ENCODE data around the gene UBL7. TPM values are rescaled to one million over a fixed set of nuclear protein-coding genes. Genes with fewer than 3 reads are reported as not detected.

UBL7 gene
- total RNA-seq, 4 donors from 2014 or later: 31.2 to 44.0 (median 35.2) TPM

DNA sequence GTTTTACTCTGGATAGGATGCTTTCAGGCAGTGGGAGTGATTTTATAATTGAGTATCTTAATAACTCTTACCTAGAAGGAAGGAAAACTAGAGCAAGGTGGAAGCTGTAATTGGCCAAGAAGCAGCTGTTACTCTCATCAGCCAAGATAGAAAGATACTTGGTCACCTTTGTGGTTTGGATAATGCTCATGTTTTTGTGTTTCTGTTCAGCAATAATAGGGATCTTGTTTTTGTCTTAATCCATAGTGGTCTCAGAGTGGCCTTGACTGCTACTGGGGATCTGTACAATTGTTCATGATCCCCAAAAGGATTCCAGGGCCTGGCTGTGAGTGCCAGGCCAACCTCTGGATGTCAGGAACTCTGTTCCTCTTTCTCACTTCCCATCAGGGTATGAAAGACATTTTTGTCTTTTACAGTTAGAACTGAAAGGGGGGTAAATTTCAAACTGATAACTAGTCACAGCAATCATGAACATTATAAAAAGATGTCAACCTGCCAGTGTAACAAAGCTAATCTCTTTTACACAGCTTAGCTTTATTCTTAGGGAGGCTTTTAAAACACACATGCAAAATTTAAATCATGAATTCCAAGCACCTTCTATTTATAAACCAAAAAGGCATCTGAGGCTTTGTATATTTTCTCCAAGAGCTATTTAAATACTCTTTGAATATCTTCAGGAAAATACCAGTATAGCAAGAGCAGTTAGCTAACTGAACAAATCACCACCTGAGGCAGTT is 6.0 kb downstream of the UBL7 start:
- DNase-seq: no peak
- intact Hi-C loops (cut with DNase I): no loop called here
- H3K27ac ChIP-seq: no peak overlapping the region
- H3K36me3 ChIP-seq: peaks cover 0 to 87% (median 25%) of the 10 kb centered on the region in 3 donors
- TF ChIP-seq POLR2A (IDR thresholded peaks at IDR 0.05): no peak
- TF ChIP-seq, protein P1, sequence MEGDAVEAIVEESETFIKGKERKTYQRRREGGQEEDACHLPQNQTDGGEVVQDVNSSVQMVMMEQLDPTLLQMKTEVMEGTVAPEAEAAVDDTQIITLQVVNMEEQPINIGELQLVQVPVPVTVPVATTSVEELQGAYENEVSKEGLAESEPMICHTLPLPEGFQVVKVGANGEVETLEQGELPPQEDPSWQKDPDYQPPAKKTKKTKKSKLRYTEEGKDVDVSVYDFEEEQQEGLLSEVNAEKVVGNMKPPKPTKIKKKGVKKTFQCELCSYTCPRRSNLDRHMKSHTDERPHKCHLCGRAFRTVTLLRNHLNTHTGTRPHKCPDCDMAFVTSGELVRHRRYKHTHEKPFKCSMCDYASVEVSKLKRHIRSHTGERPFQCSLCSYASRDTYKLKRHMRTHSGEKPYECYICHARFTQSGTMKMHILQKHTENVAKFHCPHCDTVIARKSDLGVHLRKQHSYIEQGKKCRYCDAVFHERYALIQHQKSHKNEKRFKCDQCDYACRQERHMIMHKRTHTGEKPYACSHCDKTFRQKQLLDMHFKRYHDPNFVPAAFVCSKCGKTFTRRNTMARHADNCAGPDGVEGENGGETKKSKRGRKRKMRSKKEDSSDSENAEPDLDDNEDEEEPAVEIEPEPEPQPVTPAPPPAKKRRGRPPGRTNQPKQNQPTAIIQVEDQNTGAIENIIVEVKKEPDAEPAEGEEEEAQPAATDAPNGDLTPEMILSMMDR (IDR thresholded peaks at IDR 0.05): no peak
- no peaks in the 10 kb centered on the region for H3K27me3 ChIP-seq
- H3K4me1 ChIP-seq: peaks cover 0 to 5% (median 3%) of the 10 kb centered on the region in 3 donors
- H3K4me3 ChIP-seq: no peak overlapping the region
- no peaks in the 10 kb centered on the region for H3K9me3 ChIP-seq

DNA sequence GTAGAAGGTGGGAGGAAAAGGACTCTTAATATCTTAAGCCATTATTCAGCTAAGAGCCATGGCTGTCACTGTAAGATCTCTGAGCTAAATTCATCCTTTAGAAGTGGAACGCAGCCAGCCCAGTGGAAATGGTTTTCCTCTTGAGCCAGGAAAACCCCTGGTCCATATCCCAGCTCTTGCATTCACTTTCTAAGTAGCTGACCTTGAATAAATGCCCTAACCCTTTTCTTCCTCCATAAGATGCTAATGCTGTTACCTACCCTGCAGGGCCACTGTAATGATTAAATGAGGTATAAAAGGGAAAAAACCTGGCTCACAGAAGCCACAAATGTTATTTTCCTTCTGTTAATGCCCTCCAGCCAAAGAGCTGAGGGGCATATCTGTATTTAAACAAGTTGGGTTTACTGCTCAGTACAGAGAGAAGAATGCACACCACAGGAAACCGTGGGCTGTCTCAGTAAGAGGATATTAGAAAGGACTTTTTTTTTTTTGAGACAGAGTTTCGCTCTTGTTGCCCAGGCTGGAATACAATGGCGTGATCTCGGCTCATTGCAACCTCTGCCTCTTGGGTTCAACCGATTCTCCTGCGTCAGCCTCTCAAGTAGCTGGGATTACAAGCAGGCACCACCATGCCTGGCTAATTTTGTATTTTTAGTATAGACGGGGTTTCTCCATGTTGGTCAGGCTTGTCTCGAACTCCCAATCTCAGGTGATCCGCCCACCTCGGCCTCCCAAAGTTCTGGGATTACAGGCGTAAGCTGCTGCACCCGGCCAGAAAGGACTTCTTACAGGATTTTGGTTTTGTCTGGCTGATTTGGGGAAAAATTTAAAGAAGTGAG is 6.8 kb downstream of the UBL7 start:
- no peak for DNase-seq
- TF ChIP-seq POLR2A (IDR thresholded peaks at IDR 0.05): no peak
- TF ChIP-seq, protein P1 (IDR thresholded peaks at IDR 0.05): no peak
- Histone ChIP-seq H3K27me3 (no peaks in the 10 kb centered on the region), H3K27ac (no peak overlapping the region), H3K4me3 (no peak overlapping the region), H3K4me1 (no peaks in the 10 kb centered on the region), H3K36me3 (peaks cover 3 to 95% (median 28%) of the 10 kb centered on the region in 3 donors), H3K9me3 (no peaks in the 10 kb centered on the region)
- intact Hi-C loops (cut with DNase I): no loop called here
- WGBS, 2 donors: 73 to 86% methylated on average over 12 to 13 of the region's 13 CpGs

DNA sequence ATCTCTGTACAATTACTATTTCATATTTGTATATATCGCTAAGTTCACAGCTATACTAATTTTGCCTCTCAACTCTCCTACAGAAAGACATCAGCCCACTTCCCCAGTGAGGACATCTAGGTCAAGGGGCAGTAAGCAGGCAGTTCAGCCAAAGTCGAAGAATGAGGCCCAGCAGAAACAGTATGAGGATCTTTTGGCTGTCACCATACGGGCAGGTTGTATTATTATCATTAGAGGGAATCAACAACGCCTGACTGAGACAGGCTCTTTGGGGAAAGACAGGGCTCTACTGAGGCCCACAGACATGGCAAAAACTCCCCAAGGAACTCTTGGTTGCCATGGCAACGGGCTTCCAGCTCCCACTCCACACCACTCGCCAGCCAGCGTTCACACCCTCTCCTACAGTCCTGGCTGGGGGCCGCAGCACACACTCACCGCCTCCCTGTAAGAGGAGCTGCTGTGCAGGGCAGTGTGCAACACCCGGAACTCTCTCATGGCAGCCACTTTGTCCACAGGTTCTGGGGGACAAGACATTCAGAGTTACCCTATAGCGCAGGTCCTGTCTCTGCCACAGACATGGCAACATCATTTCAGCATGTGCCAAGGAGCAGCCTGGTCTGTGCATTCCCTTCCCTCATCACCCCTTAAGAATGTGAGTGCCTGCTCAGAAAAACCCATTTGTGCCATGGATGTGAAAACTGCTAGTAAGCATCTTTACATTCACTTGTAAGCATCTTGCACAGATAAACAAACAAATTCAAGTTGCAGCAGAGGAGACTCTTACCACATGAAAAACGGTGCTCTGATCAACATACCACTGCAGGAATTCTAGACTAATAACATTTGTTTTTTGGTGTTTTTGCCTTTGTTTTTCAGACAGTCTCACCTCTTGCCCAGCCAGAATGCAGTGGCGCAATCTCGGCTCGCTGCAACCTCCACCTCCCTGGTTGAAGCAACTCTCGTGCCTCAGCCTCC is 8.8 kb downstream of the UBL7 start:
- H3K27ac ChIP-seq: no peak overlapping the region
- no peak for TF ChIP-seq POLR2A (IDR thresholded peaks at IDR 0.05)
- TF ChIP-seq, protein P1 (IDR thresholded peaks at IDR 0.05): no peak
- intact Hi-C loops (cut with DNase I): no loop called here
- H3K4me1 ChIP-seq: no peaks in the 10 kb centered on the region
- peaks cover 18 to 99% (median 45%) of the 10 kb centered on the region in 3 donors for H3K36me3 ChIP-seq
- H3K4me3 ChIP-seq: no peak overlapping the region
- H3K9me3 ChIP-seq: no peaks in the 10 kb centered on the region
- H3K27me3 ChIP-seq: no peaks in the 10 kb centered on the region
- WGBS, 2 donors: 88% methylated on average over 15 to 16 of the region's 16 CpGs
- DNase-seq: no peak

GRCh38 chr15:74451322-74451721 is 9.6 kb downstream of the UBL7 start:
- 100% methylated on average over 2 of the region's 2 CpGs for WGBS, 2 donors
- no peaks in the 10 kb centered on the region for H3K27me3 ChIP-seq
- H3K36me3 ChIP-seq: peaks cover 18 to 100% (median 48%) of the 10 kb centered on the region in 3 donors
- no peak overlapping the region for H3K27ac ChIP-seq
- no peak for DNase-seq
- H3K9me3 ChIP-seq: no peaks in the 10 kb centered on the region
- no peak for TF ChIP-seq POLR2A (IDR thresholded peaks at IDR 0.05)
- TF ChIP-seq, protein P1 (IDR thresholded peaks at IDR 0.05): no peak
- H3K4me1 ChIP-seq: no peaks in the 10 kb centered on the region
- intact Hi-C loops (cut with DNase I): no loop called here
- H3K4me3 ChIP-seq: no peak overlapping the region
